HG02678 (cell line): ENCODE measurements around the gene IL3.

ENCODE experiments used
- ATAC-seq: cut with Tn5 transposase; IDR thresholded peaks from one replicate; pipeline ENCODE4 v1.9.1; 2021; ENCODE audit warnings: mild to moderate bottlenecking, moderate library complexity; ENCODE audit not compliant: unreplicated experiment

The IL3 gene

GRCh38 chr5:132072070-132072469, 11.6 kb downstream of the IL3 start:
- no peak for ATAC-seq

- ATAC-seq, result no peak
These were observed 12.1 kb downstream of the IL3 start for GRCh38 chr5:132072528-132072927.

- no peak for ATAC-seq
These were observed 13.0 kb downstream of the IL3 start, which contains the start of gene CSF2 for GRCh38 chr5:132073231-132074013. Gene CSF2, plus strand, starts transcription at chr5:132073789. Its CDS starts 35 bp downstream, at chr5:132073824.

- ATAC-seq, result no peak
These were observed 13.8 kb downstream of the IL3 start for GRCh38 chr5:132074091-132074771.

- ATAC-seq, result no peak
These were observed 14.6 kb downstream of the IL3 start for GRCh38 chr5:132074772-132075718.

GRCh38 chr5:132075719-132076077, 15.2 kb downstream of the IL3 start:
- no peak for ATAC-seq

- no peak for ATAC-seq
These were observed 15.9 kb downstream of the IL3 start for GRCh38 chr5:132076202-132076830.

GRCh38 chr5:132076983-132077382, 16.5 kb downstream of the IL3 start:
- ATAC-seq, result no peak

- no peak for ATAC-seq
These were observed 18.6 kb downstream of the IL3 start for GRCh38 chr5:132079081-132079480.

GRCh38 chr5:132079619-132080018, 19.2 kb downstream of the IL3 start:
- ATAC-seq, result no peak

- ATAC-seq, result no peak
These were observed 20.1 kb downstream of the IL3 start for GRCh38 chr5:132080595-132080994.

- no peak for ATAC-seq
These were observed 21.0 kb downstream of the IL3 start for GRCh38 chr5:132081458-132081857.

GRCh38 chr5:132082329-132083023, 22.0 kb downstream of the IL3 start:
- ATAC-seq, result no peak

GRCh38 chr5:132083071-132083678, 22.7 kb downstream of the IL3 start:
- no peak for ATAC-seq

GRCh38 chr5:132085686-132086085, 25.2 kb downstream of the IL3 start:
- ATAC-seq, result no peak

GRCh38 chr5:132086277-132086794, 25.9 kb downstream of the IL3 start:
- no peak for ATAC-seq

GRCh38 chr5:132087176-132087575, 26.7 kb downstream of the IL3 start:
- no peak for ATAC-seq

GRCh38 chr5:132087661-132088060, 27.2 kb downstream of the IL3 start:
- no peak for ATAC-seq

- ATAC-seq, result no peak
These were observed 28.9 kb downstream of the IL3 start for GRCh38 chr5:132089363-132089762.

- ATAC-seq, result no peak
These were observed 29.7 kb downstream of the IL3 start for GRCh38 chr5:132090107-132090506.
